Measurements from ENCODE around the gene ABHD14A.
"Not testable (repeated sequence)": the region's sequence is repeated elsewhere in the genome, so short reads cannot be mapped to it uniquely, and the experiment has no call there.

ABHD14A gene

DNA sequence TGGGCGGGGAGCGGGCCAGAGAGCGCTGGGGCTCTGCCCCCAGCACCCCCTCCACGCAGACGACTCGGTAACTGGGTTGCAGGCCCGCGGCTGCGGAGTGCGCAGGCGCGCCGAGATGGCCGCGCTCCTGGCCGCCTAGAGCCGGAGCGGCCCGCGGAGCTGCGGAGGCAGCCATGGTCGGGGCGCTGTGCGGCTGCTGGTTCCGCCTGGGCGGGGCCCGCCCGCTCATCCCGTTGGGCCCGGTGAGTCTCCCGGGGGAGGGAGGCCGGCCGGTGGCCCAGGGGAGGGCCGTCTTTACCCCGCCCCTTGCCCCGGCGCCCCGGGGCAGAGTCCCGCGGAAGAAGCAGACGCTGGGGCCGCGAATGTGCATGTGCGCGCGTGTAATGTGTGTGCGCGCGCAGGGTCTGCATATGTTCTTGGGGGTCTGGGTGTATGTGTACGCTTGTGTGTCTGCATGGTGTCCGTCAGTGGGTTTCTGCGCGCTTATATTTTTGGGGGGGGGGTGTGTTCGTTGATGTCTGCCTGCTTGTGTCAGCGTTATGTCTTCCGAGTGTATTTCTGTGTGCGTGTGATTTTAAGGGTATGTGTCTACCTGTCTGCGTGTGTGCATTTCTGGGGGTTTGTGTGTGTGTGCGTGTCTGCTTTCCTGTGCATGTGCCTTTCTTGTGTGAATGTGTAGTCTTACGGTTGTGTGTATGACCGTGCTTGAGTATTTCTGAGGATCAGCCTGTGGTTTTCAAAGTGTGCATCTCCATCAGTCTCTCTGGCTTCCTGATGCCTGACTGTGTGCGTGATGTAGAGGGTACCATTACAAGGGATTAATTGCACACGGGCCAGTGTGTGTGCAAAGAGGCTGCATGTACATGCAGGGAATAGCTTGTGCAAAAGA is at the start of gene ABHD14A:
Gene ABHD14A (plus strand): TSS at position 102 of the 889 bp plus-strand sequence. CDS start 72 bp downstream, at position 174.
- DNase-seq (ENCODE audit: low read depth in 2 of 2), result peak; percentile 58 to 69

DNA sequence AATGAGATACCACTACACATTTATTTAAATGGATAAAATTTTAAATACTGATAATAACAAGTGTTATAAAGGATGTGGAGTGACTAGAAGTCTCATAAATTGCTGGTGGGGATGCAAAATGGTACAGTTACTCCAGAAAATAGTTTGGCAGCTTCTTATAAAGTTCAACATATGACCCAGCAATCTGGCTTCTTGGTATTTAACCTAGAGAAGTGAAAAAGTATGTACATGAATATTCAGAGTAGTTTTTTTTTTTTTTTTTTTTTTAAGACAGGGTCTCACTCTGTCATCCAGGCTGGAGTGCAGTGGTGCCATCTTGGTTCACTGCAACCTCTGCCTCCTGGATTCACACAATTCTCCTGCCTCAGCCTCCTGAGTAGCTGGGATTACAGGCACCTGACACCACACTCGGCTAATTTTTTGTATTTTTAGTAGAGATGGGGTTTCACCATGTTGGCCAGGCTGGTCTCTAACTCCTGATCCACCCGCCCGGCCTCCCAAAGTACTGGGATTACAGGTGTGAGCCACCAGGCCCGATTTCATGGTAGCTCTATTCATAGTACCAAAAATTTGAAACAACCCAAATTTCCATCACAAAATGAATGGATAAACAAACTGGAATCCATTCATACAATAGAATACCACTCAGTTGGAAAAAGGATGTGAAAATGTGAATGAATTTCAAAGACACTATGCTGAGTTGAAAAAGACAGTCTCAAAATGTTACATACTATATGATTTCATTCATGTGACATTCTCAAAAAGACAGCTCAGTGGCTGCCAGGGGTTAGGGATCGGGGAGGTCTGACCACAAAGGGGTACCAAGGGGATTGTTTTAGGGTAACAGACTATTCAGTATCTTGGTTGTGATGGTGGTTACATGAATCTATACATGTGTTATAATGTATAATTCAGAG is 47.5 kb upstream of the ABHD14A start:
- DNase-seq (ENCODE audit: low read depth in 2 of 2), result no peak

GRCh38 chr3:51928438-51928837 is 46.4 kb upstream of the ABHD14A start:
- no peak for DNase-seq (ENCODE audit: low read depth in 2 of 2)

DNA sequence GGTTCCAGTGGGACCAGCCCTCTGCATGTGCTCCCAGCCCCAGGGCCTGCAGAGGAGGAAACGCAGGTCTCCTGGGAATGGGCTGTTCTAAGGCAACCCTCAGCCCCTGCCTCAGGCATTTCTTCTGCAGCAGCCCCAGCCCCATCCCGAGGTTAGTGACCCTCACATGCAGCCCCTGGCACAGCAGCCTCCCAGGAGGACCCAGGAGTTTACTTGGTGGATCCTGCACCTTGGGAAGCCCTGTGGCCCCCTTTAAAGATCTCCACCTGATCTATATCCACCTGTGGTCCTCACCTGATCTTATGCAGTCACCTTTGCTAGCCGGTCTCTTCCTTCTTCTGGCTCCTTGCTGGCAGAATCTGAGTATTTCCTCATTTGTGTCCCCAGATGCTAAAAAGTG is 45.9 kb upstream of the ABHD14A start:
- DNase-seq (ENCODE audit: low read depth in 2 of 2), result not testable (repeated sequence)

DNA sequence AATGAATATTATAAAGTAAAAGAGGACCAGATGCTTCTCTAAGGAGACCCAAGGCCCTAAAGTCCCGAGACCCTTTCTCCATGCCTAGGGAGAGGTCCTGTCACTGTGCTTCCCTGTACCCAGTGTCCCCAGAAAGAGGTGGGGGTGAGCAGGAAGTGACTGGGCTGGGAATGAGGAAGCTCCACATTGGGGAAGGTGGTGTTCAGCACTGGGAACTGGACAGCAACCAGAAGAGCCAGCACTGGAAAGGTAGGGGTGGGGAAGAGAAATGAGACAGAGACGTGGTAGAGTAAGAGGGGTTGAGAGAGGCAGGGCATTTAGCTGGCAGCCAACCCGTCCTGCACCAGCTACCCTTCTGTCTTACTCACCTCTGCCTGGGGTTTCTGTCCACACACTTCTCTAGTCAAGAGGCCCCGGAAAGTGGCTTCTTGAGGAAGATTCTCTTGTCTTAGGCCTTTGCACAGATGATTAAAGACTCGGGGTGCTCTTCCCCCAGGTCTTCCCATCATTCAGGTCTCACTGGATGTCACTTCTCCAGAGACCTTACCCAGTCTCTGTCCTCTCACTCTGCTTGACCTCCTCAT is 45.4 kb upstream of the ABHD14A start:
- DNase-seq (ENCODE audit: low read depth in 2 of 2), result no peak

DNA sequence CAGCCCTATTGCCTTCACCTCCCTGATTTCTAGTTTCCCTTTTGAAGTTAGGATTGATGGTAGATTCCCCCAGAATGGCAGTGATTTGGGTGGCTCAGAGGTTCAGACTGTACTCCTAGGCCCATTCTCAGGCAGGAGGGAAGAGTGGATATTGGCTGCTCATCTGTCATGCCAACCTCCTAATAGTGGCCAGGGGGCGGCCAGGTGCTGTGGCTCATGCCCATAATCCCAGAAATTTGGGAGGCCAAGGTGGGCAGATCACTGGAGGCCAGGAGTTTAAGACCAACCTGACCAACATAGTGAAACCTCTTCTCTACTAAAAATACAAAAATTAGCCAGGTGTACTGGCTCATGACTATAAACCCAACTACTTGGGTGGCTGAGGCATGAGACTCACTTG is 44.4 kb upstream of the ABHD14A start:
- DNase-seq (ENCODE audit: low read depth in 2 of 2), result no peak

- DNase-seq (ENCODE audit: low read depth in 2 of 2), result no peak
These were observed 43.1 kb upstream of the ABHD14A start for GRCh38 chr3:51931756-51932155.

DNA sequence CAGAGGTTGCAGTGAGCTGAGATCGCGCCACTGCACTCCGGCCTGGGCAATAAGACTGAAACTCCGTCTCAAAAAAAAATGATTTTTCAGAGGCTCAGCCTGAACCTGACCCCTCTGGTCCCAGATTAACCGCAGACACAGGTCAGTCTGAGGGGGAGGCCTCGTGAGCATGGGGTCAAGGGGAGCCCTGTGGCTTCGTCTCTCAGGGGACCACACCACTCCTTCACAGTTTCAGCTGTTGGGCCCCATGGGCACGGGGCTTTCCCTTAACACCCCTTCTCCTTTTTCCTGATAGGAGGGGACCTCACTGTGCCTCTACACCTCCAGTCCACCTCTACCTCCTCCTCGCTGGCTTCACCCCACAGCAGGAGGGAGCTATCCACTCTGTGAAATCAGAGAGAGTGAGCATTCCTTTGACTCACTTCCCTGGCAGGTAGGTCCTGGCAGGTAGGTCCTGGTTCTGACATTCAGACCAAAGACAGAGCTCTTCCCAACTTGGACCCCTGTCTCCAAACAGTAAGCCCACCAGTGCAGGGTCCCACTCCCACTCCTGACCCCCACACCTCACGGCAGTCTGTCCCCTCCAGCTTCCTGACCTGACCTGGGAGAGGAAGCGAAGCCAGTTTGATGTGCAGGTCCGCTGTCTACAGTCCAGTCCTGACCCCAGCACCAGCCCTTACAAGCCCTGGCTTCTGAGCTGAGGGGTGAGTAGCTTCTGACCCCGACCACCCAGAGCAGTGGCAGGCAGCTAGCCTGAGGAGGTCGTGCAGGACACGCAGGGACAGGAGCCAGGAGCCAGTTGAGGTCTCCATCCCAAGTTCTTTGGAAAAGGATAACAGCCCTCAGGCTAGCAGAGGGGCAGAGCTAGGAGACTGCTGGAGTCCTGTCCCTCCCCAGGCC is 42.1 kb upstream of the ABHD14A start:
- DNase-seq (ENCODE audit: low read depth in 2 of 2), result no peak

GRCh38 chr3:51933471-51934138 is 41.3 kb upstream of the ABHD14A start:
- DNase-seq (ENCODE audit: low read depth in 2 of 2), result no peak

DNA sequence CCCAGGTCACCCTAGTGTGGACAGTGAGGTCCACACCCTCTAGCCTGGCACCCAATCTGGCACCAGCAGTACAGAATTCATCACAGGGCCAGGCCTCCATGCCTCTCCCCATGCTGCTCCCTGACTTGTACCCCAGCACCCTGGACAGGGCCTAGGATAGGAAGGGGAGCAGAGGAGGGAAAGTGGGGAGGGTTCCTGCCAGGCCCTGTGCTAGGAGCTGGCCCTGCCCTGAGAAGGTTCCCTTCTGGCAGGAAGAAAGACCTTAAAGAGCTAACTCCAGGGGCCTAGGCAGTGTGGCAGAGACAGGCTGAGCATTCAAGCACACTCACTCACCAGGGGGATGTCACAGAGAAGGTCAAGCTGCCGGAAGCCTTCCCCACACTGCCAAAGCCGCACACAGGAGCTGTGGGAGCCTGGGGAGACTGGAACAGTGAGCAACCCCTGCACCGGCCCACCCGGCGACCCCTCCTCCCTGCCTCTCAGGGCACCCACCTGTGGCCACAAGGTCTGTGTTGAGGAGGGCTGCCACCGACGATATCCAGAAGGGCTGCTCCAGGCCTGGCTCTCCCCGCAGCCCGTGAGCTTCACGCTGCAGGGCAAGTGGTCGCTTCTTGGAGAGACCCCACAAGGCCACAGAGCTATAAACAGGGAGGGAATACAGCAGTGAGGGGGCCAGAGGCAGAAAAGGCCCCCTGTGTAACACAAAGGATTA is 40.6 kb upstream of the ABHD14A start:
- DNase-seq (ENCODE audit: low read depth in 2 of 2), result no peak

DNA sequence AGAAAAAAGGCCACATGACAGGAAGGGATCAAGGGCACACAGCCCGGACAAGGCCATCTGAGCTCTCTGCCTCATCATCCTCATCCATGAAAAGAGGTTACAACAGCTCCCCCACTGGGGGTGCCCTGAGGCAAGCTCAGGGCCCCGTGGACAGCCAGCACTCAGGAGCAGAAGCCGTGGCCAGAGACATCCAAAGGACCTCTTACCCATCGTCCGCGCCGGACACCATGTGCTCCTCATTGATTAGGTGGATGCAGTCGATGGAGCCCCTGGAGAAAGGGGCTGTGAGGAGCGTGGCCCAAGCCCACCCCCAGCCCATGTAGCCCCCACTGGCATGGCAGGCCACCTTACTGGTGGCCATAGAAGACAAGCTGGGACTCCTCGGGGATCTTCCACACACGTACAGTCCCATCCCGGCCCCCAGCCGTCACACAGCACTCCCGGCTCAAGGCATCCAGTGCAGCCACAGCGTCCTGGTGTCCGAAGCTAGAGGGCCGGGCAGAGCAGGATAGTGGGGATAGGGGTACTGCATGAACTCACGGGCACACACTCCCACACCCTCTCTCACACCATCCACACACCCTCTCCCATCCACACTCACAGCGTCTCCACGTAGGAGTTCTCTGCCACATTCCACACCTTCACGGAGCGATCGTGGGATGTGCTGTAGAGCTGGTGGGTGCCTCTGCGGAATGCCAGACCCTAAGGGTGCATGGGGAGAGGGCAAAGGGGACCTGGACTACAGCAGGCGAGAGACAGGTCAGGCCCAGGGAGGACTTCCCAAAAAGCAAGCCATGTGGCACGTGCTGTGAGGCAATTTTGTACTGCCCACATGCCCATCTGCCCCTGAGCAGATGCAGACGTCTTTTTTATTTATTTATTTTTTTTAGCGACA is 39.6 kb upstream of the ABHD14A start:
- no peak for DNase-seq (ENCODE audit: low read depth in 2 of 2)

GRCh38 chr3:51935886-51936755 is 38.7 kb upstream of the ABHD14A start:
- DNase-seq (ENCODE audit: low read depth in 2 of 2), result no peak

DNA sequence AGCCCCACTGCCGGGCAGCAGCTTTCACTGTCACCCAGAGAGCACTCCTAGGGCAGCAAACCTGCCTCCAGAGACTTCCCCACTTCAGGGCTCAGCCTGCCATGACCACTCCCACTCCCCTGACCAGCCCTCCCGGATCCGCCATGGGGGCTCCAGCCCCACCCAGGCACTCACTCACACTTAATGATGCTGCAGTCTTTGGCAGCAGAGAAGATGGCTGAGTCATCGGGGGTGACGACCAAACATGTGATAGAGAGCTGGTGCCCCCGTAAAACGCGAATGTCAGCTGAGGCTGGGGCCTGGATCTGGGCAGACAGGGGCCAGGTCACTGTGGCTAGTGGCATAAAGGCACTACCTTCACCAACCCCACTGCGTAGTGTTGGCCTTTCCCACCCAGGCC is 37.9 kb upstream of the ABHD14A start:
- no peak for DNase-seq (ENCODE audit: low read depth in 2 of 2)

DNA sequence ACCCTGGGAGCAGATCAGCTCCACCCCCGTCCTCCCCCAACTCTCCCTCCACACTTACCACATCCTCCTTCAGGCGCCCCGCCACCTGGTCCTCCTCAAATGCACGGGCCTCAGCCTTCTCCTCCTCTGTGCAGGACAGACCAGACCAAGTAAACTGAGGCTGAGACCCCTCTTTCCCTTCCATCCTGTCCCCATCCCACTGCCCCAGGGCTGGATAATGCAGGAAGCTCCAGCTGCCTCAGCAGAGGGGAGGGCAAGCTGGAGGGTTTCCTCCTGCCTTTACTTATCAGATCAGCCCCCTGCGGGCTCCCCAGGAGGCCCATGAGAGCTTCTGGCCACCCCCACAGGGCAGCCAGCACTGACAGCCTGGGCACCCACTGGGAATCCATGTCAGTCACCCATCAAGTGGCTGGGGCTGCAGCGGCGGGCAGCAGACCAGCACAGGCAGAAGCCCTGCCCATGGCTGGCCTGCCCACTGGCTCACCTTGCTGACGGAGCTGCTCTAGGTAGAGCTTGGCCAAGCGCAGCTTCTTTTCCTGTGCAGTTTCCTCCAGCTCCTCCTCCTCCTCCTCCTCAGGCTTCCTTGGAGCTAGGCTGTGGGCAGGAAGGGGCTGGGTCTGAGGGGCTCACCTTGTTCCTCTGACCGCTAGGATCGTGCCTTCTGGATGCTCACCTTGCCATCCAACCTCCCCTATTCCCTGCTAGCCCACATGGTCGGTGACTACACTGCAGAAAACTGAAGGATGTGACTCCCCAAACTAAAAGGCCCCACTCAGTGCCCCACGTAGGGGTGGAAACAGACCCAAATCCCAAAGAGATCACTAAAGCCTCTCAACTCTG is 37.0 kb upstream of the ABHD14A start:
- DNase-seq (ENCODE audit: low read depth in 2 of 2), result no peak

GRCh38 chr3:51938780-51939425 is 36.0 kb upstream of the ABHD14A start:
- no peak for DNase-seq (ENCODE audit: low read depth in 2 of 2)

- no peak for DNase-seq (ENCODE audit: low read depth in 2 of 2)
These were observed 34.0 kb upstream of the ABHD14A start for GRCh38 chr3:51940648-51941462.

Data from stimulated activated CD8-positive, alpha-beta memory T cell treated with anti-CD3 and anti-CD28 coated beads, Interleukin-15, amount 100 ng/mL, for 48 hours (primary cell).